Neural cell (in vitro differentiated cells): ENCODE measurements around the gene UCP3. TPM values are rescaled to one million over a fixed set of nuclear protein-coding genes. Genes with fewer than 3 reads are reported as not detected.

Source experiments
- H2AFZ ChIP-seq: fragments of 200-600, 300-800 bp; sonication (generic), shearing (Covaris generic); 2 replicates; pipeline ENCODE4 v1.6.0; 2014; ENCODE audit warnings: low read depth, mild to moderate bottlenecking, antibody characterized with exemption, low read length, moderate library complexity
- H3F3A ChIP-seq: fragments of 200-600 bp; shearing (Covaris generic); 2 replicates; pipeline ENCODE4 v1.6.1; 2016; ENCODE audit warnings: mild to moderate bottlenecking, moderate library complexity, mixed read lengths, antibody characterized with exemption, low read length; ENCODE audit not compliant: insufficient read depth, poor library complexity, severe bottlenecking
- H3K27ac ChIP-seq: fragments of 200-600, 300-800 bp; sonication (generic), shearing (Covaris generic); 2 replicates; pipeline ENCODE4 v1.5.1; 2014; ENCODE audit warnings: mild to moderate bottlenecking, low read length, moderate library complexity
- H3K27me3 ChIP-seq: fragments of 300-800, 200-600 bp; sonication (generic), shearing (Covaris generic); 2 replicates; pipeline ENCODE4 v1.6.0; 2014; ENCODE audit warnings: mild to moderate bottlenecking, low read depth, low read length, moderate library complexity; ENCODE audit not compliant: insufficient read depth
- H3K36me3 ChIP-seq: fragments of 300-800, 200-600 bp; sonication (generic), shearing (Covaris generic); 2 replicates; pipeline ENCODE4 v1.5.1; 2014; ENCODE audit warnings: mild to moderate bottlenecking, antibody characterized with exemption, low read length, moderate library complexity; ENCODE audit not compliant: insufficient read depth
- H3K4me2 ChIP-seq: fragments of 300-800, 200-600 bp; sonication (generic), shearing (Covaris generic); 2 replicates; pipeline ENCODE4 v1.6.0; 2014; ENCODE audit warnings: mild to moderate bottlenecking, low read length
- H3K4me3 ChIP-seq: fragments of 300-800, 200-600 bp; sonication (generic), shearing (Covaris generic); 2 replicates; pipeline ENCODE4 v1.5.1; 2014; ENCODE audit warnings: mild to moderate bottlenecking, low read length, moderate library complexity
- H3K79me2 ChIP-seq: fragments of 200-600 bp; shearing (Covaris generic); replicated peaks from 2 replicates; pipeline ENCODE4 v1.6.0; 2014; ENCODE audit warnings: mild to moderate bottlenecking, low read length, moderate library complexity; ENCODE audit not compliant: insufficient read depth
- H3K9ac ChIP-seq: fragments of 300-800, 200-600 bp; sonication (generic), shearing (Covaris generic); 2 replicates; pipeline ENCODE4 v1.6.1; 2016; ENCODE audit warnings: mild to moderate bottlenecking, low read length, mixed read lengths
- H3K9me2 ChIP-seq: fragments of 200-600 bp; shearing (Covaris generic); 2 replicates; pipeline ENCODE4 v1.6.1; 2016; ENCODE audit warnings: mild to moderate bottlenecking, low read length, mixed read lengths; ENCODE audit not compliant: insufficient read depth
- H3K9me3 ChIP-seq: fragments of 200-600, 300-800 bp; sonication (generic), shearing (Covaris generic); 2 replicates; pipeline ENCODE4 v1.6.1; 2016; ENCODE audit warnings: mild to moderate bottlenecking, mixed run types, low read length, moderate library complexity, mixed read lengths
- H4K20me1 ChIP-seq: fragments of 200-600 bp; shearing (Covaris generic); 2 replicates; pipeline ENCODE4 v1.6.1; 2016; ENCODE audit warnings: mild to moderate bottlenecking, mixed run types; ENCODE audit not compliant: insufficient read depth
- CTCF ChIP-seq: fragments of 450-650 bp; IDR thresholded peaks from 2 replicates; pipeline ENCODE4 v1.5.1; 2014; ENCODE audit warnings: antibody characterized with exemption, mild to moderate bottlenecking, moderate library complexity; ENCODE audit not compliant: poor library complexity, severe bottlenecking
- EP300 ChIP-seq: fragments of 450-650 bp; conservative IDR thresholded peaks from 2 replicates; pipeline ENCODE4 v1.6.1; 2014; ENCODE audit warnings: antibody characterized with exemption, mild to moderate bottlenecking, moderate library complexity; ENCODE audit not compliant: poor library complexity, severe bottlenecking
- EZH2 ChIP-seq: fragments of 200-600, 300-800 bp; shearing (Covaris generic), sonication (generic); IDR thresholded peaks from 2 replicates; pipeline ENCODE4 v1.6.1; 2014; ENCODE audit warnings: antibody characterized with exemption, low read length, borderline replicate concordance, mild to moderate bottlenecking; ENCODE audit not compliant: insufficient read depth, poor library complexity, severe bottlenecking
- MXI1 ChIP-seq: fragments of 450-650 bp; conservative IDR thresholded peaks from 2 replicates; pipeline ENCODE4 v1.6.1; 2014; ENCODE audit warnings: antibody characterized with exemption, mild to moderate bottlenecking; ENCODE audit not compliant: poor library complexity, severe bottlenecking
- POLR2AphosphoS5 ChIP-seq: IDR thresholded peaks from 2 replicates; pipeline ENCODE4 v1.6.1; 2012
- RAD21 ChIP-seq: fragments of 450-650 bp; conservative IDR thresholded peaks from 2 replicates; pipeline ENCODE4 v1.6.1; 2014; ENCODE audit warnings: antibody characterized with exemption, mild to moderate bottlenecking, moderate library complexity
- REST ChIP-seq: IDR thresholded peaks from 2 replicates; pipeline ENCODE4 v1.6.1; 2012; ENCODE audit warnings: borderline replicate concordance
- SMC3 ChIP-seq: fragments of 450-650 bp; conservative IDR thresholded peaks from 2 replicates; pipeline ENCODE4 v1.6.1; 2014; ENCODE audit warnings: antibody characterized with exemption, mild to moderate bottlenecking, moderate library complexity; ENCODE audit not compliant: poor library complexity
- TAF1 ChIP-seq: IDR thresholded peaks from 2 replicates; pipeline ENCODE4 v1.6.1; 2012; ENCODE audit warnings: low read depth
- polyA plus RNA-seq: library from polyadenylated mRNA; depleted of rRNA; stranded (reverse); fragments of >200 nt; gene quantifications from 2 replicates; pipeline ENCODE4 v1.2.3, GENCODE V29; 2014

The UCP3 gene
- polyA plus RNA-seq, 1 donor from 2014 or later, result 7.8 TPM

GRCh38 chr11:73957654-73958361, 51.1 kb downstream of the UCP3 start:
- Histone ChIP-seq H3K27me3 (no peaks in the 10 kb centered on the region), H3K9me3 (no peaks in the 10 kb centered on the region), H3K9me2 (no peaks in the 10 kb centered on the region), H2AFZ (no peak overlapping the region), H3K4me2 (no peak overlapping the region), H3K79me2 (no peaks in the 10 kb centered on the region), H3K36me3 (no peaks in the 10 kb centered on the region), H4K20me1 (no peaks in the 10 kb centered on the region), H3K27ac (no peak overlapping the region), H3K4me3 (no peak overlapping the region), H3K9ac (no peak overlapping the region), H3F3A (no peaks in the 10 kb centered on the region)
- TF ChIP-seq TAF1 (no peak), EP300 (no peak), CTCF (no peak), SMC3 (no peak), EZH2 (no peak), REST (no peak), RAD21 (no peak), MXI1 (no peak), POLR2AphosphoS5 (no peak)

GRCh38 chr11:73956876-73957653, 51.8 kb downstream of the UCP3 start:
- no peak overlapping the region for H3K9ac ChIP-seq
- H3K79me2 ChIP-seq, result no peaks in the 10 kb centered on the region
- no peak overlapping the region for H3K27ac ChIP-seq
- no peaks in the 10 kb centered on the region for H3K9me2 ChIP-seq
- H4K20me1 ChIP-seq, result no peaks in the 10 kb centered on the region
- H3K4me3 ChIP-seq, result no peak overlapping the region
- no peaks in the 10 kb centered on the region for H3K36me3 ChIP-seq
- no peaks in the 10 kb centered on the region for H3F3A ChIP-seq
- no peaks in the 10 kb centered on the region for H3K27me3 ChIP-seq
- no peaks in the 10 kb centered on the region for H3K9me3 ChIP-seq
- H2AFZ ChIP-seq, result no peak overlapping the region
- H3K4me2 ChIP-seq, result no peak overlapping the region
- TF ChIP-seq SMC3 (no peak), CTCF (no peak), REST (no peak), EZH2 (no peak), TAF1 (no peak), EP300 (no peak), POLR2AphosphoS5 (no peak), MXI1 (no peak), RAD21 (no peak)
